Measurements from ENCODE around the gene FAM131A. TPM values are rescaled to one million over a fixed set of nuclear protein-coding genes. Genes with fewer than 3 reads are reported as not detected.

Gene FAM131A
- total and polyA plus RNA-seq, 2 of the 4 experiments (the other 2 are of a cell fraction): 10.8 to 19.5 TPM

DNA sequence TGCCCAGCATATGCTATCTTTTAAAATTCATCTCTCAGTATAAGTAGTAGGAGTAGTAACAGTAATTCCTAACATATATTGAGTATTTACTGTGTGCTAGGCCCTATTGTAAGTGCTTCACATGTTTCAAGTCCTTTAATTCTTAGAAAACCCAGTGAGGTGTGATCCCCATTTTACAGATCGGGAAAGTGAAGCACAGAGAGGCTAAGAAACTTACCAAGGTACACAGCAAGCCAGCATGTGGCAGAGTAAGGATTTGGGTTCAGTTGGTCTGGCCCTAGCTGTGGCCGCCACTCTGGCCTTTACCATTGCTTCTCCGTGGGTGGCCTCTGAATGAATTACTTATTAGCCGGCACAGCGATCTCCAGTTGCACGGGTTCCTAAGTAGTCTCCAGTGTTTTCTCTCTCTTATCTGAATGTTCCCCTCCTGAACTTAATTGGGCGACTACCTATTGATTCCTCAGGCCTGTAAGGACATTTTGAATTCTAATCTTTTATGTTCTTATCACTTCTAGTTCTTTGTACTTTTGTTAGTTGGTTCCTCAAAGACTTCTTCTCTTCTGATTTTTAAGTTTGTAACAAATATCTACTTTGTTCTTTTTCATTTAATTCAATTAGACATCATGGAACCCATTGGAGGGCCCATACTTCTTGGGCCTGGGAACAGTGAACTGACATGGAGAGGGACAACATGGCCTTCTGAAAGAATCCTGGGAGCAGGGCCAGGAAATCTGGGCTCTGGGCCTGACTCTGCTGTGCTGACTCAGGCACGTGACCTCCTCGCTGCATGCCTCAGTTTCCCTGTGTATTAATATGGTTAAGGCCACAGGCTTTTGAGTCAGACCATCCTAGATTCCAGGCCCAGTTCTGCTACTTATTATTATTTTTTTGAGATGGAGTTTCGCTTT lies 12.4 kb downstream of the FAM131A start:
- Histone ChIP-seq H3K14ac (replicated peaks; ENCODE audit: low read depth, low read length) (no peak overlapping the region), H3K9me1 (ENCODE audit: insufficient read depth, low read length) (0 out of 2 replicates have a peak, but pooled peaks cover under 1% of the 10 kb centered on the region), H4K20me1 (ENCODE audit: insufficient read depth, low read length) (peaks cover 3% of the 10 kb centered on the region), H4K8ac (ENCODE audit: low read depth in 2 of 2, low read length in 2 of 2) (no peak overlapping the region), H2AFZ (replicated peaks; ENCODE audit: low read length, poor library complexity) (no peak overlapping the region), H3K18ac (ENCODE audit: low read depth, low read length) (no peak overlapping the region), H3K4me3 (ENCODE audit: insufficient read depth, low read depth, low read length) (no peak overlapping the region), H3K27ac (ENCODE audit: insufficient read depth, low read length) (no peak overlapping the region), H3K4ac (ENCODE audit: low read depth, low read length) (no peak overlapping the region), H3K56ac (ENCODE audit: extremely low read depth, insufficient read depth, low read length) (no peak overlapping the region), H3K23ac (ENCODE audit: low read depth, low read length) (no peak overlapping the region), H3K79me1 (ENCODE audit: low read depth in 1 of 2, low read length in 2 of 2) (no peaks in the 10 kb centered on the region), H3K9ac (ENCODE audit: low read depth, low read length) (no peak overlapping the region), H4K5ac (ENCODE audit: low read depth, low read length) (no peak overlapping the region), H3K9me3 (ENCODE audit: control insufficient read depth, insufficient read depth, low read length) (no peaks in the 10 kb centered on the region), H2BK5ac (ENCODE audit: low read depth, low read length, poor library complexity, severe bottlenecking) (no peak overlapping the region), H2BK20ac (ENCODE audit: low read depth, low read length) (no peak overlapping the region), H2BK15ac (ENCODE audit: low read depth, low read length) (no peak overlapping the region), H3K36me3 (ENCODE audit: control insufficient read depth, insufficient read depth, low read length) (peaks cover 20% of the 10 kb centered on the region), H2AK5ac (ENCODE audit: low read depth, low read length) (no peak overlapping the region), H2BK120ac (ENCODE audit: low read depth, low read length) (no peak overlapping the region), H3K4me2 (ENCODE audit: low read depth, low read length) (no peak overlapping the region), H3K27me3 (ENCODE audit: control insufficient read depth, insufficient read depth, low read length) (no peaks in the 10 kb centered on the region), H2AK9ac (replicated peaks; ENCODE audit: low read depth, low read length, poor library complexity) (no peak overlapping the region), H3K4me1 (ENCODE audit: control insufficient read depth, insufficient read depth, low read length) (peaks cover 7% of the 10 kb centered on the region; the same call in 1 of the 2 replicates), H4K91ac (ENCODE audit: insufficient read depth, low read depth, low read length) (no peak overlapping the region)
- intact Hi-C loops (cut with micrococcal nuclease) (loop anchor here (10.0 kb wide), 1 partner anchor 1425 kb away; no protein-coding TSS in a partner anchor), in situ Hi-C loops (cut with MboI; ENCODE audit: low sequenced_read_pairs) (no loop called here), dilution Hi-C loops (cut with HindIII; ENCODE audit: low sequenced_read_pairs, unreplicated experiment) (loop anchor here (25.0 kb wide), 1 partner anchor 187 kb away; no protein-coding TSS in a partner anchor)
- BruUV-seq (replicated peaks): no TSS peak
- ChIA-PET CTCF (no interaction called here), POLR2A (ENCODE audit: unreplicated experiment) (no interaction called here)
- WGBS, 2 experiments (ENCODE audit: extremely low coverage in 2 of 2, insufficient read length in 1 of 2): 100% methylated on average over 1 of the region's 10 CpGs; no CpG with 5 or more reads in 1 of the 2 experiments
- ATAC-seq (ENCODE audit: low read depth) (no peak), DNase-seq (no peak)
- TF ChIP-seq MAZ (IDR thresholded peaks at IDR 0.05; ENCODE audit: borderline replicate concordance, low read depth, low read length): no peak
- TF ChIP-seq MXI1 (IDR thresholded peaks at IDR 0.05; ENCODE audit: borderline replicate concordance, low read depth, low read length): no peak
- no peak for TF ChIP-seq RFX5 (IDR thresholded peaks at IDR 0.05; ENCODE audit: low read depth, low read length)
- TF ChIP-seq, protein P1, sequence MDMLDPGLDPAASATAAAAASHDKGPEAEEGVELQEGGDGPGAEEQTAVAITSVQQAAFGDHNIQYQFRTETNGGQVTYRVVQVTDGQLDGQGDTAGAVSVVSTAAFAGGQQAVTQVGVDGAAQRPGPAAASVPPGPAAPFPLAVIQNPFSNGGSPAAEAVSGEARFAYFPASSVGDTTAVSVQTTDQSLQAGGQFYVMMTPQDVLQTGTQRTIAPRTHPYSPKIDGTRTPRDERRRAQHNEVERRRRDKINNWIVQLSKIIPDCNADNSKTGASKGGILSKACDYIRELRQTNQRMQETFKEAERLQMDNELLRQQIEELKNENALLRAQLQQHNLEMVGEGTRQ (IDR thresholded peaks at IDR 0.05; ENCODE audit: low read depth, low read length): no peak
- no peak for TF ChIP-seq POLR2A (IDR thresholded peaks at IDR 0.05; ENCODE audit: low read depth, low read length)
- TF ChIP-seq BHLHE40 (IDR thresholded peaks at IDR 0.05; ENCODE audit: low read depth, low read length): no peak
- TF ChIP-seq RCOR1 (IDR thresholded peaks at IDR 0.05; ENCODE audit: insufficient replicate concordance, low read length): no peak
- TF ChIP-seq SMC3 (IDR thresholded peaks at IDR 0.05; ENCODE audit: low read depth, low read length): no peak
- no peak for TF ChIP-seq FOS (IDR thresholded peaks at IDR 0.05; ENCODE audit: low read depth, low read length)
- no peak for TF ChIP-seq RAD21 (IDR thresholded peaks at IDR 0.05; ENCODE audit: low read length)
- no peak for TF ChIP-seq CHD1 (IDR thresholded peaks at IDR 0.05; ENCODE audit: low read depth, low read length)
- no peak for TF ChIP-seq CTCF (conservative IDR thresholded peaks at IDR 0.05; ENCODE audit: low read depth, low read length)
- TF ChIP-seq, protein P2, sequence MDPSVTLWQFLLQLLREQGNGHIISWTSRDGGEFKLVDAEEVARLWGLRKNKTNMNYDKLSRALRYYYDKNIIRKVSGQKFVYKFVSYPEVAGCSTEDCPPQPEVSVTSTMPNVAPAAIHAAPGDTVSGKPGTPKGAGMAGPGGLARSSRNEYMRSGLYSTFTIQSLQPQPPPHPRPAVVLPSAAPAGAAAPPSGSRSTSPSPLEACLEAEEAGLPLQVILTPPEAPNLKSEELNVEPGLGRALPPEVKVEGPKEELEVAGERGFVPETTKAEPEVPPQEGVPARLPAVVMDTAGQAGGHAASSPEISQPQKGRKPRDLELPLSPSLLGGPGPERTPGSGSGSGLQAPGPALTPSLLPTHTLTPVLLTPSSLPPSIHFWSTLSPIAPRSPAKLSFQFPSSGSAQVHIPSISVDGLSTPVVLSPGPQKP (IDR thresholded peaks at IDR 0.05; ENCODE audit: borderline replicate concordance, low read depth, low read length): no peak
- TF ChIP-seq NFE2L2 (IDR thresholded peaks at IDR 0.05; ENCODE audit: low read depth, low read length): no peak

All from IMR-90 (cell line).